Measurements from ENCODE around the gene ELP4.

DNA sequence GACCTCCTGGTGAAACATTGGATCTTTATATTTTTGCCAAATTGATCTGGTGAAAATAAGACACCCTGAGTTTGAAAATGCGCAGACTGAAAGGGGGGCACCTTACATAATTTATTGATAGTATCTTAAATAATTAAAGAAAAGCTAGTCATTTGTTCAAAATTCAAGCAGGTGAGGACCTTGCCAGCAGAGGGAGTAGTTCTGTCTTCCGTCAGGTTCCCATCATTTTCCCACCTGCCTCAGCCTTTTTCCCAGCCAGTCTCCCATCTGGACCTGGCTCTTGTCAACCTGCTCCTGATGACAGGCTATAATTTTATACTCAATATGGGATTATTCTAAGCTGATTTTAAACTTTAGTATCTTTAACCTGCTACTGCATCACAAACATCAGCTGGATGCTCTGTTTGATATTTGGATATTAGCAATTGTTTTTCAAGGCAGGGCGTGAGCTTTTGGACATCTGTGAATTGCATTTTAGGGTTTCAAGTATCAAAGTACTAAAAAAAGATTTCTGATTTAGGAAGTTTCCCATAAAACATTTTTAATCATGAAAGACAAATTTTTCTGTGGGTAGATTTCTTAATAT, 132.0 kb downstream of the ELP4 start:
- TF ChIP-seq POLR2A (IDR thresholded peaks at IDR 0.05): no peak
- TF ChIP-seq, protein P1, sequence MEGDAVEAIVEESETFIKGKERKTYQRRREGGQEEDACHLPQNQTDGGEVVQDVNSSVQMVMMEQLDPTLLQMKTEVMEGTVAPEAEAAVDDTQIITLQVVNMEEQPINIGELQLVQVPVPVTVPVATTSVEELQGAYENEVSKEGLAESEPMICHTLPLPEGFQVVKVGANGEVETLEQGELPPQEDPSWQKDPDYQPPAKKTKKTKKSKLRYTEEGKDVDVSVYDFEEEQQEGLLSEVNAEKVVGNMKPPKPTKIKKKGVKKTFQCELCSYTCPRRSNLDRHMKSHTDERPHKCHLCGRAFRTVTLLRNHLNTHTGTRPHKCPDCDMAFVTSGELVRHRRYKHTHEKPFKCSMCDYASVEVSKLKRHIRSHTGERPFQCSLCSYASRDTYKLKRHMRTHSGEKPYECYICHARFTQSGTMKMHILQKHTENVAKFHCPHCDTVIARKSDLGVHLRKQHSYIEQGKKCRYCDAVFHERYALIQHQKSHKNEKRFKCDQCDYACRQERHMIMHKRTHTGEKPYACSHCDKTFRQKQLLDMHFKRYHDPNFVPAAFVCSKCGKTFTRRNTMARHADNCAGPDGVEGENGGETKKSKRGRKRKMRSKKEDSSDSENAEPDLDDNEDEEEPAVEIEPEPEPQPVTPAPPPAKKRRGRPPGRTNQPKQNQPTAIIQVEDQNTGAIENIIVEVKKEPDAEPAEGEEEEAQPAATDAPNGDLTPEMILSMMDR (IDR thresholded peaks at IDR 0.05): peak; percentile 26 to 52 (median 34)
